Testis (tissue), 3 donors: Measurements from ENCODE around the gene CA7. TPM values are rescaled to one million over a fixed set of nuclear protein-coding genes. Genes with fewer than 3 reads are reported as not detected.

ENCODE experiments used
- DNase-seq: peaks from one replicate; pipeline ENCODE4 v3.0.0-alpha.2; 2019
- H3K27ac ChIP-seq, 2 donors: fragments of 200-600 bp; sonication (generic); one replicate each; pipeline ENCODE4 v1.5.1; 2019
- H3K27me3 ChIP-seq: fragments of 200-600 bp; sonication (generic); one replicate; pipeline ENCODE4 v1.5.1; 2019
- H3K36me3 ChIP-seq: fragments of 200-600 bp; sonication (generic); one replicate; pipeline ENCODE4 v1.5.1; 2017; ENCODE audit warnings: low read depth; ENCODE audit errors: missing control alignments
- H3K4me1 ChIP-seq: fragments of 200-600 bp; sonication (generic); one replicate; pipeline ENCODE4 v1.5.1; 2019
- H3K4me3 ChIP-seq, 2 donors: fragments of 200-600 bp; sonication (generic); one replicate each; pipeline ENCODE4 v1.5.1; 2017 to 2019
- H3K9me3 ChIP-seq: fragments of 200-600 bp; sonication (generic); one replicate; pipeline ENCODE4 v1.5.1; 2017
- POLR2A ChIP-seq: fragments of 450-650 bp; IDR thresholded peaks from one replicate; pipeline ENCODE4 v1.6.1; 2017; ENCODE audit warnings: antibody characterized with exemption, mild to moderate bottlenecking, moderate library complexity
- whole genome bisulfite sequencing, 2 donors: methylation state at CpG; one replicate each; pipeline ENCODE4 v1.1.5; 2018; 5-methylcytosine and 5-hydroxymethylcytosine counted together
- intact Hi-C: fragments of 100-400 bp; cut with DNase I; formaldehyde crosslinking; loops from one replicate; pipeline ENCODE4 v1.15.1; 2023; ENCODE audit warnings: low total_unique reads
- polyA plus RNA-seq: library from polyadenylated mRNA; stranded (reverse); fragments of 350-450 nt; fragmentation: Illumina TruSeq; extraction: RNeasy Lipid Tissue Mini Kit (QIAGEN cat#74804); gene quantifications from one replicate; pipeline ENCODE4 v1.2.3, GENCODE V29; 2014; ENCODE audit warnings: low read depth, low replicate concordance; ENCODE audit not compliant: insufficient read depth
- total RNA-seq, 2 donors: library from RNA; depleted of rRNA; stranded (reverse); fragments of >200 nt; gene quantifications; one replicate each; pipeline ENCODE4 v1.2.3, GENCODE V29; 2016
- TF ChIP-seq, protein P1 (sequence below), 3 experiments: fragments of 450-650 bp in 2 of 3; fragments of 200-600 bp in 1 of 3; sonication (generic) in 1 of 3; IDR thresholded peaks; one replicate each; pipeline ENCODE4 v1.5.1; 2016 to 2019; ENCODE audit warnings: antibody characterized with exemption in 3 of 3, mild to moderate bottlenecking in 2 of 3, moderate library complexity in 1 of 3

CA7 gene
- total and polyA plus RNA-seq, 3 donors from 2014 or later, result 1.2 to 1.9 (median 1.4) TPM

DNA sequence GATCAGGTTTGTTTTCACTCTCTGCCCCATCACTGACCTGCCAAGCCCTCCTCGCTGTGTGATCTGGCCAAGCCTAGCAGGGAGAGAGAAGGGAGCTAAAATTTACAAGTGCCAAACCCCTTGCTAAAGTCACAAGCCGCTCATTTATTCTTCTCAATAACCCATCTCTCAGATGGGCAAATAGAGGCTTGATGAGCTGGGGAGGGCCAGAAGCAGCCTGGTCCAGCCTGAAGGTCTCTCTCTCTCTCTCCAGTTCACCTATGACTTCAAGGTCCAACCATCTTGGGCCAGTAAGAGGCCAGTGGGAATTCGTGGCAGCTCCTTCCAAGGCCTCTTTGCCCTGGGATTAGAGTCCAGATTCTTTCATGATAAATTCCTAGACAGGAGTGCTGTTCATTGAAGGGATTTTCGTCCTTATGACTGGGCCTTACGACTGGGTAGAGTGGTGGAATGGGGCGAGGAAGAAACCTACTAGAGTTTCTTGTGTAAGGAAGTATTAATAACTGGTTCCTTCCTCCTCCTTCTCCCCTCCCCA lies 3.4 kb downstream of the CA7 start:
- 86 to 89% methylated on average over 6 of the region's 6 CpGs for WGBS, 2 donors
- no peaks in the 10 kb centered on the region for H3K9me3 ChIP-seq
- H3K36me3 ChIP-seq, result no peaks in the 10 kb centered on the region
- H3K27ac ChIP-seq, result no peak overlapping the region
- intact Hi-C loops, result no loop called here
- H3K4me3 ChIP-seq, result no peak overlapping the region
- TF ChIP-seq POLR2A, result no peak
- TF ChIP-seq, protein P1, sequence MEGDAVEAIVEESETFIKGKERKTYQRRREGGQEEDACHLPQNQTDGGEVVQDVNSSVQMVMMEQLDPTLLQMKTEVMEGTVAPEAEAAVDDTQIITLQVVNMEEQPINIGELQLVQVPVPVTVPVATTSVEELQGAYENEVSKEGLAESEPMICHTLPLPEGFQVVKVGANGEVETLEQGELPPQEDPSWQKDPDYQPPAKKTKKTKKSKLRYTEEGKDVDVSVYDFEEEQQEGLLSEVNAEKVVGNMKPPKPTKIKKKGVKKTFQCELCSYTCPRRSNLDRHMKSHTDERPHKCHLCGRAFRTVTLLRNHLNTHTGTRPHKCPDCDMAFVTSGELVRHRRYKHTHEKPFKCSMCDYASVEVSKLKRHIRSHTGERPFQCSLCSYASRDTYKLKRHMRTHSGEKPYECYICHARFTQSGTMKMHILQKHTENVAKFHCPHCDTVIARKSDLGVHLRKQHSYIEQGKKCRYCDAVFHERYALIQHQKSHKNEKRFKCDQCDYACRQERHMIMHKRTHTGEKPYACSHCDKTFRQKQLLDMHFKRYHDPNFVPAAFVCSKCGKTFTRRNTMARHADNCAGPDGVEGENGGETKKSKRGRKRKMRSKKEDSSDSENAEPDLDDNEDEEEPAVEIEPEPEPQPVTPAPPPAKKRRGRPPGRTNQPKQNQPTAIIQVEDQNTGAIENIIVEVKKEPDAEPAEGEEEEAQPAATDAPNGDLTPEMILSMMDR (IDR thresholded peaks at IDR 0.05), result no peak
- DNase-seq, result no peak
- H3K27me3 ChIP-seq, result no peaks in the 10 kb centered on the region
- H3K4me1 ChIP-seq, result no peaks in the 10 kb centered on the region

DNA sequence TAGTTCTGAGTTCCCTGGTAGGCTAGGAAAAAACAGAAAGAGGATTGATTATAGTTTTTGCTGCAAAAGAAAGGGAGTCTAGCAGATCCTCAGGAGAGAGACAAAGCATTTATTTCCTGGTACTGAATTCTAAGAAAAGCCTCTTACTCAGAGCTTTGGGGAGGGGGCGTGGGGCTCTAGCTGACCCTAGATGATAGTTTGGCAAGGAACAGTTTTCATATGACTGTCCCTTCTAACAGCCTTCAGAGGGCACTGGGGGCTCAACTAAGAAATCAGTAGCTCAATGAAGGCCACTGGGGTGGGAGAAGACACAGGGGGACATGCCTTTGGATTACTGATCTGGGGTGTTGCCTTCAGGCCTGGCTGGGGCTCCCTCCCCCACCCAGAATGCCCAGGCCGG lies 4.0 kb downstream of the CA7 start:
- H3K27me3 ChIP-seq, result no peaks in the 10 kb centered on the region
- no peak for TF ChIP-seq POLR2A
- TF ChIP-seq, protein P1 (IDR thresholded peaks at IDR 0.05), result no peak
- H3K27ac ChIP-seq, result no peak overlapping the region
- intact Hi-C loops, result no loop called here
- H3K4me1 ChIP-seq, result no peaks in the 10 kb centered on the region
- WGBS, 2 donors, result 91 to 94% methylated on average over 1 to 2 of the region's 2 CpGs
- no peak overlapping the region for H3K4me3 ChIP-seq
- H3K36me3 ChIP-seq, result no peaks in the 10 kb centered on the region
- no peak for DNase-seq
- H3K9me3 ChIP-seq, result no peaks in the 10 kb centered on the region

DNA sequence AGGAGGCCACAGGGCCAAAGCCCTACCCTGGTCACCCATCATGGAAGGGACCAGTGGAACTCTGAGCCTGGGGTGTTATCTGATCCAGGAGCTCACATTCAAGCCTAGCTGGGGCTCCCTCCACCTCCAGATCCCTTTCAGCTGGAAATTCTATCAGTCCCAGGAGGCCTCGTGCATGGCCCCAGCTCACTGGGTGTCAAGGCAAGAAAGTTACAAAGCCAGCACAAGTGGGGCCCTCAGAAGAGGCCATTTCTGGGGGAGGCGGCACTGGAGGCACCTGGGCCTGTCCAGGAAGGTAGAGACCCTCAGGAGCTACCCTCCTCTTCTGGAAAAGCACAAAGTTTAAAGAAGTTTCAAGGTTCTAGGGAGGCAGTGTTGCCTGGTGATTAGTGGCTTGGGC lies 4.8 kb downstream of the CA7 start:
- Histone ChIP-seq H3K4me3 (no peak overlapping the region), H3K36me3 (no peaks in the 10 kb centered on the region), H3K27me3 (no peaks in the 10 kb centered on the region), H3K4me1 (no peaks in the 10 kb centered on the region), H3K27ac (no peak overlapping the region), H3K9me3 (no peaks in the 10 kb centered on the region)
- WGBS, 2 donors, result 84% methylated on average over 2 of the region's 2 CpGs
- intact Hi-C loops, result no loop called here
- DNase-seq, result no peak
- TF ChIP-seq POLR2A, result no peak
- TF ChIP-seq, protein P1 (IDR thresholded peaks at IDR 0.05), result no peak

DNA sequence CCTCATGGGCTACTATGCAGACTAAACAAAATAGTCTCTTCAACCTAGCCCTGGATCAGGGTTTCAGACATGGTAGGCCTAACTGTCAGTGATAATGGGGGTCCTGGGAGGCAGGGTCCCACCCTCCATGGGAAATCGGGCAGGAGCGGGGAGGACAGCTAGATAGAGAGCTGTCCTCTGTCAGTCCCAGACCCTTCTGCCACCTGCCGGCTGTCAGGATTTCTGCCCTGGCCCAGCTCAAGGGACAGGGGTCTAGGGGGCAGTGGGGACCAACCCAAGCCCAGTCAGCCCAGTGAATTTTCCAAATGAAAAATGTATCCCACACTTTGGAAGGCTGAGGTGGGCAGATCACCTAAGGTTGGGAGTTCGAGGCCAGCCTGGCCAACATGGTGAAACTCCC lies 5.3 kb downstream of the CA7 start:
- Histone ChIP-seq H3K9me3 (no peaks in the 10 kb centered on the region), H3K4me1 (no peaks in the 10 kb centered on the region), H3K27me3 (no peaks in the 10 kb centered on the region), H3K4me3 (no peak overlapping the region), H3K27ac (no peak overlapping the region), H3K36me3 (no peaks in the 10 kb centered on the region)
- 93 to 100% methylated on average over 3 to 4 of the region's 4 CpGs for WGBS, 2 donors
- TF ChIP-seq, protein P1 (IDR thresholded peaks at IDR 0.05), result no peak
- no peak for TF ChIP-seq POLR2A
- DNase-seq, result no peak
- intact Hi-C loops, result no loop called here

DNA sequence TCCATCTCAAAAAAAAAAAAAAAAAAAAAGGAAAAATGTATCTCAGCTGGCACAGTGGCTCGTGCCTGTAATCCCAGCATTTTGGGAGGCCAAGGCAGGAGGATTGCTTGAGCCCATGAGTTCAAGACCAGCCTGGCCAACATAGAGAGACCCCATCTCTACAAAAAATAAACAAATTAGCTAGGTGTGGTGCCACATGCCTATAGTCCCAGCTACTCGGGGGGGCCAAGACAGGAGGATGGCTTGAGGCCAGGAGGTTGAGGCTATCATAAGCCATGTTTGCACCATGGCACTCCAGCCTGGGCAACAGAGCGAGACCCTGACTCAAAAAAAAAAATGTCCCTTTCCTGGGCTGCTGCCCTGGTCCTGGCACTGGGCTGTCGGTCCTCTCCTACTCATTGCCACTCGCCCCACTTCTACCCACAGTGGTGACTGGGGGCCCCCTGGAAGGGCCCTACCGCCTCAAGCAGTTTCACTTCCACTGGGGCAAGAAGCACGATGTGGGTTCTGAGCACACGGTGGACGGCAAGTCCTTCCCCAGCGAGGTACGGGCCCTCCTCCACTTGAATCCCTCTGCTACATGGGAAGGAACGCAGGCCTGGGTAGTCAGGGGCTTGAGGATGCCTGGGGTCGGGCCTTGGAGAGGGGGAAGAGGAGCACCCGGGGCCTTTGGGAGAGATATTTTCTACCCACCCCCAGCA lies 6.1 kb downstream of the CA7 start:
- WGBS, 2 donors, result 91 to 96% methylated on average over 3 to 14 of the region's 14 CpGs
- Histone ChIP-seq H3K9me3 (no peaks in the 10 kb centered on the region), H3K27me3 (no peaks in the 10 kb centered on the region), H3K4me3 (no peak overlapping the region), H3K4me1 (no peaks in the 10 kb centered on the region), H3K36me3 (no peaks in the 10 kb centered on the region), H3K27ac (no peak overlapping the region)
- no peak for TF ChIP-seq POLR2A
- TF ChIP-seq, protein P1 (IDR thresholded peaks at IDR 0.05), result no peak
- DNase-seq, result no peak
- intact Hi-C loops, result no loop called here
